HL-60 (cell line): ENCODE measurements around the gene ARMS2.

Experiments
- DNase-seq, 2 experiments: peaks; one replicate each; pipeline ENCODE4 v3.0.0-alpha.2; 2010 to 2020; ENCODE audit warnings: low read depth in 1 of 2, low spot score in 1 of 2
- H3K27ac ChIP-seq: fragments of 250-450 bp; sonication (Bioruptor Pico); replicated peaks from 2 replicates; pipeline ENCODE4 v1.5.1; 2020; ENCODE audit warnings: mild to moderate bottlenecking, moderate library complexity
- H3K27me3 ChIP-seq: fragments of 250-450 bp; sonication (Bioruptor Pico); 2 replicates; pipeline ENCODE4 v1.5.1; 2021; ENCODE audit warnings: mild to moderate bottlenecking, moderate library complexity; ENCODE audit not compliant: insufficient read depth, poor library complexity, severe bottlenecking
- H3K4me3 ChIP-seq: replicated peaks from 2 replicates; pipeline ENCODE4 v1.5.1; 2011; ENCODE audit warnings: mild to moderate bottlenecking, control low read depth, low read length; ENCODE audit not compliant: insufficient read depth
- CTCF ChIP-seq: IDR thresholded peaks from one replicate; pipeline ENCODE4 v1.5.1; 2011; ENCODE audit warnings: low read length, control low read depth, inconsistent platforms; ENCODE audit not compliant: insufficient read depth
- GABPA ChIP-seq: IDR thresholded peaks from 2 replicates; pipeline ENCODE4 v1.6.1; 2012; ENCODE audit warnings: low read depth
- POLR2AphosphoS5 ChIP-seq: IDR thresholded peaks from 2 replicates; pipeline ENCODE4 v1.6.1; 2012; ENCODE audit warnings: low read depth
- REST ChIP-seq: IDR thresholded peaks from 2 replicates; pipeline ENCODE4 v1.6.1; 2012; ENCODE audit warnings: low read depth; ENCODE audit not compliant: insufficient replicate concordance
- SPI1 ChIP-seq: IDR thresholded peaks from 2 replicates; pipeline ENCODE4 v1.6.1; 2012; ENCODE audit warnings: low read depth, mild to moderate bottlenecking, borderline replicate concordance

ARMS2 gene

GRCh38 chr10:122467701-122468100 is 13.2 kb downstream of the ARMS2 start:
- TF ChIP-seq POLR2AphosphoS5 (no peak), REST (no peak), CTCF (no peak)
- H3K27me3 ChIP-seq = peaks cover 21% of the 10 kb centered on the region
- no peak for DNase-seq
- no peak overlapping the region for H3K27ac ChIP-seq
- no peak overlapping the region for H3K4me3 ChIP-seq

GRCh38 chr10:122468307-122468925 is 14.0 kb downstream of the ARMS2 start:
- TF ChIP-seq REST (no peak), SPI1 (no peak), CTCF (no peak), POLR2AphosphoS5 (no peak), GABPA (no peak)
- no peak for DNase-seq
- Histone ChIP-seq H3K27ac (no peak overlapping the region), H3K4me3 (no peak overlapping the region), H3K27me3 (peaks cover 17% of the 10 kb centered on the region)

- peak in 1 of 2 experiments; percentile 91 for DNase-seq
- Histone ChIP-seq H3K27me3 (peaks cover 19% of the 10 kb centered on the region), H3K27ac (no peak overlapping the region), H3K4me3 (no peak overlapping the region)
- no peak for TF ChIP-seq SPI1
- no peak for TF ChIP-seq CTCF
- TF ChIP-seq POLR2AphosphoS5 = no peak
- no peak for TF ChIP-seq REST
- no peak for TF ChIP-seq GABPA
Observed at GRCh38 chr10:122468926-122469781, 14.7 kb downstream of the ARMS2 start.
